PFSK-1 (cell line): ENCODE results near the gene MDC1.

Experiments
- POLR2AphosphoS5 ChIP-seq: IDR thresholded peaks from 2 replicates; pipeline ENCODE4 v1.6.1; 2012; ENCODE audit warnings: low read depth, mild to moderate bottlenecking, control low read depth, low read length, moderate library complexity
- TAF1 ChIP-seq: IDR thresholded peaks from 2 replicates; pipeline ENCODE4 v1.6.1; 2012; ENCODE audit warnings: low read length, control low read depth, borderline replicate concordance; ENCODE audit not compliant: insufficient read depth

- TF ChIP-seq POLR2AphosphoS5: no peak
- TF ChIP-seq TAF1: no peak
These were observed 43.5 kb upstream of the MDC1 start for GRCh38 chr6:30760549-30760948.
